WERI-Rb-1 (cell line): ENCODE data around the gene RTP3.
"Not testable (repeated sequence)": the region's sequence is repeated elsewhere in the genome, so short reads cannot be mapped to it uniquely, and the experiment has no call there.

Source experiments
- DNase-seq: peaks from one replicate; pipeline ENCODE4 v3.0.0-alpha.2; 2020
- H3K27ac ChIP-seq: fragments of 250-450 bp; sonication (Bioruptor Pico); 2 replicates; pipeline ENCODE4 v1.5.1; 2020; ENCODE audit warnings: mild to moderate bottlenecking, moderate library complexity
- H3K27me3 ChIP-seq: fragments of 250-450 bp; sonication (Bioruptor Pico); 2 replicates; pipeline ENCODE4 v1.5.1; 2021; ENCODE audit warnings: mild to moderate bottlenecking, low read depth, moderate library complexity; ENCODE audit not compliant: insufficient read depth, severe bottlenecking
- H3K36me3 ChIP-seq: fragments of 250-450 bp; sonication (Bioruptor Pico); 2 replicates; pipeline ENCODE4 v1.5.1; 2020; ENCODE audit warnings: mild to moderate bottlenecking, moderate library complexity
- H3K4me3 ChIP-seq: 2 replicates; pipeline ENCODE4 v1.5.1; 2011; ENCODE audit warnings: low read depth, mild to moderate bottlenecking, control low read depth, low read length
- H3K9me3 ChIP-seq: fragments of 250-450 bp; sonication (Bioruptor Pico); 2 replicates; pipeline ENCODE4 v1.5.1; 2021; ENCODE audit warnings: mild to moderate bottlenecking, moderate library complexity; ENCODE audit not compliant: severe bottlenecking
- CTCF ChIP-seq: IDR thresholded peaks from 2 replicates; pipeline ENCODE4 v1.5.1; 2011; ENCODE audit warnings: low read depth, mild to moderate bottlenecking, control low read depth, inconsistent platforms, low read length

RTP3 gene

GRCh38 chr3:46519952-46520351 is 22.2 kb downstream of the RTP3 start:
- DNase-seq: no peak
- no peak overlapping the region for H3K4me3 ChIP-seq
- H3K36me3 ChIP-seq: no peaks in the 10 kb centered on the region
- H3K27me3 ChIP-seq: no peaks in the 10 kb centered on the region
- TF ChIP-seq CTCF: no peak
- H3K27ac ChIP-seq: no peak overlapping the region
- no peaks in the 10 kb centered on the region for H3K9me3 ChIP-seq

GRCh38 chr3:46520531-46520930 is 22.8 kb downstream of the RTP3 start:
- no peak for TF ChIP-seq CTCF
- DNase-seq: no peak
- no peak overlapping the region for H3K4me3 ChIP-seq
- H3K36me3 ChIP-seq: no peaks in the 10 kb centered on the region
- no peaks in the 10 kb centered on the region for H3K9me3 ChIP-seq
- H3K27ac ChIP-seq: no peak overlapping the region
- no peaks in the 10 kb centered on the region for H3K27me3 ChIP-seq

- Histone ChIP-seq H3K27ac (no peak overlapping the region), H3K9me3 (no peaks in the 10 kb centered on the region), H3K27me3 (no peaks in the 10 kb centered on the region), H3K36me3 (no peaks in the 10 kb centered on the region), H3K4me3 (no peak overlapping the region)
- DNase-seq: no peak
- TF ChIP-seq CTCF: no peak
Observed at GRCh38 chr3:46521096-46521495, 23.3 kb downstream of the RTP3 start.

DNA sequence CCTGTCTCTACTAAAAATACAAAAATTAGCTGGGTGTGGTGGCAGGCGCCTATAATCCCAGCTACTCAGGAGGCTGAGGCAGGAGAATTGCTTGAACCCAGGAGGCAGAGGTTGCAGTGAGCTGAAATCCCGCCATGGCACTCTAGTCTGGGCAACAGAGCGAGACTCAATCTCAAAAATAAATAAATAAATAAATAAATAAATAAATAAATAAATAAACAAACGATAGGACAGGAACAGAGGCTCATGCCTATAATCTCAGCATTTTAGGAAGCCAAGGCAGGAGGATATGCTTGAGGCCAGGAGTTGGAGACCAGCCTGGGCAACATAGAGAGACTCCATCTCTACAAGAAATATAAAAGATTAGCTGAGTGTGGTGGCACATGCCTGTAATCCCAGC is 24.4 kb downstream of the RTP3 start:
- not testable (repeated sequence) for DNase-seq, H3K4me3 ChIP-seq, H3K27ac ChIP-seq, H3K36me3 ChIP-seq, H3K9me3 ChIP-seq, H3K27me3 ChIP-seq

DNA sequence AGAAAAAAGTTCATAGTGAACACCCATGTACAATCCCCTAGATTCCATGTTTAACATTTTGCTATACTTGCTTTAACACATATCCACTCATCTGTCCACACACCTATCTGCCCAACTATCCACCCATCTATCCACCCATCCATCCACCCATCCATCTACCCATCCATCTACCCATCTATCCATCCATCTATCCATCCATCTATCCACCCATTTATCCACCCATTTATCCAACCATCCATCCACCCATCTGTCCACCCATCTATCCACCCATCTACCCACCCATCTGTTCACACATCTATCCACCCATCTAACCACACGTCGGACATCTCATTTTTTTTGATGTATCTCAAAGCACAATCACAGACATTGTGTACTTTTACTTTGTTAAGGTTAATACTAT is 25.8 kb downstream of the RTP3 start:
- H3K27me3 ChIP-seq: no peaks in the 10 kb centered on the region
- TF ChIP-seq CTCF: no peak
- H3K27ac ChIP-seq: no peak overlapping the region
- no peaks in the 10 kb centered on the region for H3K9me3 ChIP-seq
- no peak overlapping the region for H3K4me3 ChIP-seq
- no peak for DNase-seq
- no peaks in the 10 kb centered on the region for H3K36me3 ChIP-seq

DNA sequence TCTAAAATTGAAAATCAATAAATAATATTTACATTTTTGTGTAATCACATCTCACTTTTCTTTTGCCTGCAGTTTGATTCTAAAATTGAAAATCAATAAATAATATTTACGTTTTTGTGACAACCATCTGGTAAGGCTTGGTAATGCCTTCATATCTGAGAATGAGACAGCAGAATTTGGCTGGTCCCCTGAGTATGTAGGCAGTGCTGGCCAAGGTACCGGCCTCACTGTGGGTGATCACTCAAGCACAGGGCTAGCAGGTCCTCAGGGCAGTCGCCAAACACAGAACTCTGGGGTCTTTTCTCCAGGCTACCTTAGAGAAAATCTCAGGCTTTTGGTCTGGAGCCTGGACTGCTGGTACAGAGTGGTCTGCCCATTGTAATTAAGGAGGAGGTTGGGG is 26.2 kb downstream of the RTP3 start:
- H3K27ac ChIP-seq: no peak overlapping the region
- TF ChIP-seq CTCF: no peak
- DNase-seq: no peak

GRCh38 chr3:46524832-46525231 is 27.1 kb downstream of the RTP3 start:
- Histone ChIP-seq H3K36me3 (no peaks in the 10 kb centered on the region), H3K9me3 (no peaks in the 10 kb centered on the region), H3K27ac (no peak overlapping the region), H3K4me3 (no peak overlapping the region), H3K27me3 (no peaks in the 10 kb centered on the region)
- no peak for TF ChIP-seq CTCF
- no peak for DNase-seq

More for the DNA sequence above, 26.2 kb downstream of the RTP3 start:
- no peak overlapping the region for H3K4me3 ChIP-seq
- H3K27me3 ChIP-seq: no peaks in the 10 kb centered on the region
- H3K9me3 ChIP-seq: no peaks in the 10 kb centered on the region
- H3K36me3 ChIP-seq: no peaks in the 10 kb centered on the region
